ENCODE results near the gene CGB3.
"Not testable (repeated sequence)": the region's sequence is repeated elsewhere in the genome, so short reads cannot be mapped to it uniquely, and the experiment has no call there.

The CGB3 gene

GRCh38 chr19:49024233-49024632 lies at the start of gene CGB3:
Gene CGB3 (minus strand): TSS chr19:49024333. CDS start chr19:49023971, 362 bp downstream.
- not testable (repeated sequence) for DNase-seq

GRCh38 chr19:49071860-49072547 lies 47.9 kb upstream of the CGB3 start:
- DNase-seq = no peak

GRCh38 chr19:49070416-49070815 lies 46.3 kb upstream of the CGB3 start:
- no peak for DNase-seq

GRCh38 chr19:49069026-49069425 lies 44.9 kb upstream of the CGB3 start:
- DNase-seq = no peak

DNA sequence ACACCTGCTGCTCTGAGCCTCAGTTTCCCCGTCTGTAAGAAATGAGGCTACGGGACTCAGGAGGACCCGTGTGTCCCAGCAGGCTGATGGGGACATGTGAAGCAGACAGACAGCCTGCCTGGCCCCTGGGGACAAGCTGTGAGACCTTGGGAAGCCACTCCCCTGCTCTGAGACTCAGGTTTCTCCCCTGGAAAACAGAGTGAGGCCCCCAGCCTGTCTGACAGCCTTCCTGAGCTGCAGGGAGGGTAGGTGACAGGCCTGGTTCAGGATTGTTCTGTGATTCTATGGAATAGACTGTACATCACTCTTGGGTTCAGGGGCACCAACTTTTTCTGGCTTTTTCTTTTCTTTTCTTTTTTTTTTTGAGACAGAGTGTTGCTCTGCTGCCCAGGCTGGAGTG lies 43.4 kb upstream of the CGB3 start:
- DNase-seq = no peak

GRCh38 chr19:49065905-49066512 lies 41.9 kb upstream of the CGB3 start:
- no peak for DNase-seq

DNA sequence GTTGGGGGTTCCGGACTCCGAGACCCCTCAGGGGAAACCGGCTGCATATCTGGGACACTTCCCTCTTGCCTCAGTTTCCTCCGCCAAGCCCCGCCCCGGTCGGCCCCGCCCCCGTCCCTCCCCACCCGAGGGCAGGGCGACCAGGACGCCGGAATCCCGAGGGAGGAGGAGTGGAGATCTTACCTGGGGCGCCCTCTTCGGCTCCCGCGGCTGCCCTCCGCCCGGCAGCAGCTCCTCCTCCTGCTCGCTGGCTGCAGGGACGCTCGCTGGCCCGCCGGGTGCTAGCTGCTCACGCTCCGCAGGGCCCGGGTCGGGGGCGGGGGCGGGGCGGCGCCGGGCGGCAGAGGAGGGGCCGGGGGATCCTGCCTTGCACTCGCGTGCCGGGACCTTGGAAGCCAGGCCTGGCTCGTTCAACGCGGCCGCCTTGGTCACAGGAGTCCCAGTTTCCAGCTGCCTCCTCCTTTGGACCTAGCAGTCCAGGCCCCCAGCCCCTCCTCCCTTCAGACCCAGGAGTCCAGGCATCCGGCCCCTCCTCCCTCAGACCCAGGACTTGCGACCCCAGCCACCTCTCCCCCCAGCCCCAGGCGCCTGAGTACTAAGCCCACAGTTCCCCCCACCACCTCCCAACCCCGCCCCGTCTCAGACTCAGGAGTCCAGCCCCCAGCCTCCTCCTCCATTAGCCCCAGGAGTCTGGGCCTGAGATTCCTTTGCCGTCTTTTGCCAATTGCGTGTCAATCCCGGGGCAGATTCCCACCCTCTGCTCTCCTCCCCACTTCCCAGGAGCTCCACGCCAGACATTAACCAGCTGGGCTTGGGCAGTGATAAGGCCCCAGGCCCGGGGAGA lies 40.9 kb upstream of the CGB3 start, which contains the start of gene NTF4:
Gene NTF4 (minus strand): TSS at position 51 of the 844 bp plus-strand sequence. CDS start 2,821 bp downstream, outside the sequence.
- DNase-seq = no peak

DNA sequence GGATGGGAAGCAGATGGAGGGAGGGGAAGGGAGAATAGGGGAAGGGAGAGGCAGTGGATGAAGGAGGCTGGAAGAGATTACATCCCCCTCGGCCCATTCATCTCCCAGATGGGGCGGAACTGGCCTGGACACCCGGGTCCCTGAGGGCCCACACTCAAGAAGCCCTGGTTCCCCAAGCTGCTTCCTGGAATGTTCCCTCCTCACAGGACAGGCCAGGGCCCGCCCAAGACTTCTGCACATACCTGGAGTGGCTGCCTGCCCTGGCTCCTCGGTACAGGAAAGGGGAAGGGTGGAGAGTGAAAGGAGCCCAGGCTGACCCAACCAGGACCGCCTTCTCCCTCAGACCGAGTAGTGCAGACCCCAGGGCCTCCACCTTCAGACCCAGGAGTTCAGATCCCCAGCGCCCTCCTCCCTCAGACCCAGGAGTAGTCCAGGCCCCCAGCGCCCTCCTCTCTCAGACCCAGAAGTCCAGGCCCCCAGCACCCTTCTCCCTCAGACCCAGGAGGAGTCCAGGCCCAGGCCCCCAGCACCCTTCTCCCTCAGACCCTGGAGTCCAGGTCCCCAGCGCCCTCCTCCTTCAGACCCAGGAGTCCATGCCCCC lies 40.0 kb upstream of the CGB3 start:
- no peak for DNase-seq

DNA sequence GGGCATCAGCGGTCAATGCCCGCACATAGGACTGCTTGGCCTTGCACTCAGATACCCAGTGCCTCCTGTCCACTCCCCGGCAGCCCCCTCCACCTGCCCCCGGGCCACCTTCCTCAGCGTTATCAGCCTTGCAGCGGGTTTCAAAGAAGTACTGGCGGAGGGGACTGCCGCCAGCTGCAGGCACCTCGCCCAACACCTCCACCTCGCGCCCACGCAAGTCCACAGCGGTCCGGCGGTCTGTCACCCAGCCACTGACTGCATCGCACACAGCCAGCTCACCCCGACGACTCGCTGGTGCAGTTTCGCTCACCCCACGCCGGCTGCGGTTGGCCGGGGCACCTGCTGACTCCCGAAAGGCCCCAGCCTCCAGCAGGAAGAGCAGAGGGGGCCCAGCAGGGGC lies 37.3 kb upstream of the CGB3 start:
- no peak for DNase-seq

DNA sequence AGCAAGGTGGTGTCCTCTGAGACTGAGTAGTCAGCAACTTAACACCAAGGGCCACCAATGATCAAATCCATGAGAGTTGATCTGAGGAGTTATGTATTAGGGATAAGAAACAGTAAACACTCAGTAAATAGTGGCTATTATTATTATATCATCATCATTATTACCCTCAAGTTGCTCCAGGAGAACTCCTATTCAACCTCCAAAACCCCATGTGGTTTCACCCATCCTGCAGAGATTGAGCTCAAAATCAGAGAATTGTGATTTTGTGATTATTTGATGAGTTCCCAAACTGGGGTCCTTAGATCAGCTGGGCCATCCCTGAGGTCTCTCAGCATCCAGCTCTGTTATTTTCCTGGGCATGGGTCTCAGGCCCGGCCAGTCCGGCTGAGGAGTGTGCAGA lies 36.9 kb upstream of the CGB3 start:
- no peak for DNase-seq

DNA sequence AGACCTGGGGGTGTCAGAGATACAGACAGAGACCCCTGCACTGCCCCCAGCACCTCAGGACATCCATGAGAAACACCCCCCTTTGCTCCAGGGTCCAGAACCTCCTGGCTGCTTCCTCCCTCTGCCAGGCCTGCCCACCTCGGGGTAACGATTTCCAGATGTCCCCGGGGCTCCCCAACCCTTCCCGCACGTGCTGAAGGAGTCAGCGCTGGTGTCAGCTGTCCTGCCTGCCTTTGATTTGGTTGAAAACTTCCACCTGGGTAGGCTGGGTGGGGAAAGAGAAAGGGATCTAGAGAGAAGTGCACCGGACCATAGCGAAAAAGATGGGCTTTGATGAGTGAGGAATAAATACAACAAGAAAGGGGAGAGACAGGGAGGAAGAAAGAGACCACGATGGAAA lies 34.9 kb upstream of the CGB3 start:
- DNase-seq = no peak

DNA sequence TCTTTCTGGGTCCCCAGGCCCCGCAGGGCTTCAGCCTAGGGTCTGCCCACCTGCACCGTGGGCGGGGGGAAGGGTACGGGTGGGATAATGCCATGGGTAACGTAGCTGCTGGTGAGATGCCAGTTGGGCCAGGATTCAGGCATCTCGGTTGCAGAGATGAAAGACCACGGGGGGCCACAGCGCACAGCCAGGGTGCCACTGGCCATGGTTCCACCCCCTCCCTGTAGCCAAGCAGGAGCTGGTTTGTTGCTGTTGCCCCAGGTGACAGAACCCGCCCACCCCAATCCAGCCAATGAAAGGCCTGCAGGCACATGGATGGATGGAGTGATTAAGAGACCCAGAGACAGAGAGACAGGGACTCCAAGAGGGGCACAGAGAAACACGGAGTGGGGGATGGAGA lies 34.4 kb upstream of the CGB3 start:
- DNase-seq = no peak

DNA sequence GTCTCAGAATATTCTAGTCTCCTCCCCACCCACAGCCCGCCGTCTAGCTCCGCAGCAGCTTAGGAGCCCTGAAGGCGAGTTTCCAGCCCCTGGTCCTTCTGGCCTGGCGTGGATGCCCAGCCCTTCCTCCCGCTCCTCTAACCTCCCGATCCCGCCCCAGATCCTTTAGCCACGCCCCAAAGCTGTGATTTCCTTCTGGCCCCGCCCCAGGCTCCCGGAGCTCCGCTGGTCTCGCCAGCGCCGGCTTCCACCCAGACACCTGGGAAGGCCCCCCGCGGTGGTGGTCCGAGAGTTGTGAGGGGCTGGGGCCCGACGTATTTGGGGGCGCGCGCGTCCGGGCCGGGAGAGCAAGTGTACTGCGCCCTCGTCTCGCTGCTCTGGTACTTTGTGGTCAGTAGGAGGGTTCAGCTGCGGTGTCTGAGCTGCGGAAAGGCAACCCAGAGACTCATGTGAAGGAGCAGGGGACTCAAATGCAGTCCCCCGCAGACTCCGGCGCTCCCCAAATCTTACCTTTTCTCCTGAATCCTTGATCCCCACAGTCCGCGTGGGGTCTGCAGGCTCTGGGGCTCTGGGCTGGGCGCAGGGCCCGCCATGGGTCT lies 33.6 kb upstream of the CGB3 start, which contains the start of gene CGB7:
Gene CGB7 (minus strand): TSS at position 114 of the 599 bp plus-strand sequence. CDS start 2,374 bp downstream, outside the sequence.
- no peak for DNase-seq

DNA sequence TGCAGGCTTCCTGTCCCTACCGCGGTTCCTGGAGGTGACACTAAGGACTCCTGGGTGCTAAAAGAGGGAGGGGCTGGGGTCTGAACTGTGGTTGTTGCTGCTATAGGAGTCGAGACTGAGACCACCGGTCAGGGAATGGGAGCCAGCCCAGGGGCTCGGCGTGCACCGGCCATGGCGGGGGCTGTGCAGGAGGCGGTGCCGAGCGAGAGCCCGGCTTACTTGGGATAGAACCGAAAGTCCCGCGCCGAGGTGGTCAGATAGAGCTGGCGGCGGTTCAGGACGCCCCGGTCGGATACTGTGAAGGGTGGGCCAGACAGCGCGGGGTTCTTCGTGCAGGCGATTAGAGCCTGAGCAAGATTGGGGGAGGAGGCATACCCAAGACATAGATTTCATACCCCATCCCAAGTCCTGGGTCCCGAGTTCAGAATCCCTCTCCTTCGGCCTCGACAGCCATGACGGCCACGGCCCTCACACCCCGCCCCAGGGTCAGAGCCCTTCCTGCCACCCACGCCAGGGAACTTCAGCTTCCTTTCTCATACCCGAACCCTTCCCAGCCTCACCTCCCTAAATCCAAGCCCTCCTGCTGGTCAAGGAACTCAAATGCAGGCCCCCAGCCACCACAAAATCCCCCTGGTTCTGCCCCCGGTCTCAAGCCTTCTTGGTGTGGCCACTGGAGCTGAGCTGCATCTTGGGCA lies 32.9 kb upstream of the CGB3 start:
- DNase-seq = not testable (repeated sequence)

DNA sequence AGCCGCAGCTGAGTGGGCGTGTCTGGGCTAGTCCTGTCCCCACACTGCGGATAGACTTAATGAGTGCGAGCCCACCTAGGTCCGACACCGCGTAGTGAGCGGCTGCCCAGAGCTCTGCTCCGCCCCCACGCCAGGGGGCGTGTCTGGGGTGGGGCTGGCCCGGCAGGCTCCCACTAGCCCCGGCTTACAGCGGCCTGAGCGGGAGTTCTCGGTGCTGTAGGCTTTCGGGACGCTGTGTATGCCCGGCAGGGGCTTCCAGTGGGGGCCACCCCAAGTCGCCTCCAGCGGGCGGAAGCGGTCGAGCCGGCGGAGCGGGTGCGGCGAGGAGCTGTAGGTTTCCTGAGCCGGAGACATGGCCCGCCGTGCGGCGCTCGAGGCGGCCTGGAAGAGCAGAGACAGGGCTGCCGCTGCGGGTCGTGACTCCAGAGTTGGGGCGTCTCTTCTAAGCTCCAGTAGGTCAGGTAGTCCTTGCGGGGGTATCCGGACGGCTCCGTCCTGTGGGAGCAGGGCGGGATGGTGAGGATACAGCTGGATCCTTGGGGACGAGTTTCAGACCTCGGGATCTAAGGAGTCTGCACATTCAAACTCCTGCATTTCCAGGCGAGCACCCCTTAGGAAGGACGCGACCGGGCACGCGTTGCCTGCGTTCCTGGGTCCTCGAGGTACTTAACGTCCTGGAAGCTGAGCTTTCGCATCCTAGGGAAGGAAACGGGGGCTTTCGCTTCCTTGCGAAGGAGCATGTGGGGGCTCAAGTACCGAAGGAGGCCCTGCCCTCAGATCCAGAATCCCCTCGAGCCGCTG lies 32.2 kb upstream of the CGB3 start:
- DNase-seq = no peak

GRCh38 chr19:49050376-49051033 lies 26.4 kb upstream of the CGB3 start:
- not testable (repeated sequence) for DNase-seq

- not testable (repeated sequence) for DNase-seq
These were observed 25.7 kb upstream of the CGB3 start for GRCh38 chr19:49049834-49050233.

DNA sequence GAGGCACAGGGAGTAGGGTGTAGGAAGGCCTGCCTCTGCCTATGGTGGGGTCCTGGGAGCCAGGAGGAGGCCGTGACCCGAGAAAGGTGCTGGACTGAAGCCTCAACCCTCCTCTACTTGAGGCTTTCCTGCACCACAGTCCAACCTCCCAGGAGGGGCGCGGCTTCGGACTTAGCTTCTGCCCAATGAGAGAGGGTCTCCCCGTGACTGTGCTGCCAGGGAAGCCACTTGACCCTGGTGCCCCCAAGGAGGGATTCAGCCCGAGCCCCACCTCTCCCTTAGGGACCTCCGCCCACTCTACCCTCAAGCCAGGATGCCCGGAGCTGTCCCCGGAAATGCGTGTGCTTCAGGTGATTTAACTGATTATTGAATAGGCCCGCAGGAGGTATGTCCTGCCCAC lies 24.9 kb upstream of the CGB3 start, which contains the start of gene CGB8:
Gene CGB8 (minus strand): TSS at position 101 of the 400 bp plus-strand sequence. CDS start 372 bp downstream, outside the sequence.
- not testable (repeated sequence) for DNase-seq

DNA sequence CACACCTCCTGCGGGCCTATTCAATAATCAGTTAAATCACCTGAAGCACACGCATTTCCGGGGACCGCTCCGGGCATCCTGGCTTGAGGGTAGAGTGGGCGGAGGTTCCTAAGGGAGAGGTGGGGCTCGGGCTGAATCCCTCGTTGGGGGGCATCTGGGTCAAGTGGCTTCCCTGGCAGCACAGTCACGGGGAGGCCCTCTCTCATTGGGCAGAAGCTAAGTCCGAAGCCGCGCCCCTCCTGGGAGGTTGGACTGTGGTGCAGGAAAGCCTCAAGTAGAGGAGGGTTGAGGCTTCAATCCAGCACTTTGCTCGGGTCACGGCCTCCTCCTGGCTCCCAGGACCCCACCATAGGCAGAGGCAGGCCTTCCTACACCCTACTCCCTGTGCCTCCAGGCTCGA lies 19.4 kb upstream of the CGB3 start, which contains the start of gene CGB5:
Gene CGB5 (plus strand): TSS at position 301 of the 400 bp plus-strand sequence. CDS start 362 bp downstream, outside the sequence.
- not testable (repeated sequence) for DNase-seq

- DNase-seq = not testable (repeated sequence)
These were observed 18.5 kb upstream of the CGB3 start for GRCh38 chr19:49042666-49043065.

All from GF-D8 (cell line).